ENCODE data around the gene CCDC70. TPM values are rescaled to one million over a fixed set of nuclear protein-coding genes. Genes with fewer than 3 reads are reported as not detected.
A peak's percentile ranks its signal among the peaks of the same experiment; 100 is the strongest.

The CCDC70 gene
- polyA plus RNA-seq, 3 donors, result not detected

DNA sequence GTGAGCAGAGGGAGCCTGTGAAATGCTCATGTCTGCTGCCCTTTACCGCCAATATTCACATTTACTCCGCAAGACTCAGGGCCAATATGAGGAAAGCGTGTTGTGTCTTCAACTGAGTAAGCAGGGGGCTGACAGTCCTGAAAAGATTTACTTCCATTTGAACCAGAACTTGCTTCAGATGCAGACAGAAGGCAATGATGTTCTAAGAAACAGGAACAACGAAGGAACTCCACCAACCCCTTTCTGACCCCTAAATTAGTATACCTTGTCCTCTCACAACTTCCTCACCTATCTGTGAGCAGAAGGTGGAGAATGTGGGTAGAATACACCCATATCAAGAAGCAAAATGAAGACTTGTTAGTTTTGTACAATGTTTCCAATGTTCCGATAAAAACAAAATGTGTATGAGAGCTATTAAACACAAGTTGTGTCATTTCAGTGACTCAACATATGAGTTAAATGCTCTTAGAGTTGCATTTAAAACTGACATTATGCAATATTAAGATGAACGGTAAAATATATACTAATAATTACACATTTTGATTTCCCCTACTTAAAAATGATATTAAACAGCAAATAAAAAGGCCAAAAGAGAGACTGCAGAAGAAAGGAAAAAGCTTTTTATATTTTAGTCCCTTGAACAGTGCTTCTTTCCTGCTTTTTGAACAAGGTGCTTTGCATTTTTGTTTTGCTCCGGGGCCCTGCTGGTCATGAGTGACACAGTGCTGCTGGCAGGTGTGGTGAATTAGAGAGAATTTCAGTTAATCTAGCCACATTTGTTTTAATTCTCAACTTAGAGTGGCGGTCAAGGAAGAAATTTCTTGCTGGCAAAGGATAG lies 32.8 kb upstream of the CCDC70 start:
- no peak for DNase-seq (ENCODE audit: low read depth in 3 of 3, low spot score in 2 of 3)

DNA sequence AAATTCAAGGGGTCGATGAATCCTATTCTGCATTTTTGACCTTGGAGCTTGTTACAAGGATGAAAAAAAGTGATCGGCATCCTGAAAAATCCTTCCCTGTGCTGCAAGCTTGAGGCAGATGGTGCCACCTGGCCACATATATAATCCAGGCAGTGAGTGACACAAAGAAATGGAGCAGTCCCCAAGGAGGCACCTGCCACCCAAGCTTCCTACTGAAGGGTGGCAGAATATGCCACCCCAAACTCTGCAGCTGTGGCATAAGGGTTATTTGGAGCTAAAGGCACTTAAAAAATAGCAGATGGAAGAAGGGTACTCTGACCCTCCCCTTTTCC lies 32.2 kb upstream of the CCDC70 start:
- DNase-seq (ENCODE audit: low read depth in 3 of 3, low spot score in 2 of 3), result no peak

DNA sequence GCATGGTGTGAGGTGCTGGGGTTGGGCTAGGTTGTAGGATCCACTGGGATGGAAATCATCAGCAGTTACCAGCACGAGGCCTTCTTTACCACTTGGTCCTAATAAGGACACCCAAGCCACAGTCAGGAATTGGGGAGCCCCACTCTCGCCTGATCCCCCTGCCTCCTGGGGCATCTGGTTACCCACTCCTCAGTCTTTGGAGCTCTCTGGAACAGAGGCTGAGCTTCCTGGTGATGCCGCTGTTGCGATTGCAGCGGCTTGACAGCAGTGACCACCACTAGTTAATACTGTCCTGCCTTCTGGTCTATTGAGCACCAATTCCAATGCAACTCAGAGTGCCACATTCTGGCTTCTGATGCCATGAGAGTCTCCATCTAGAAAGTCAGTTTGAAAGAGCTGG lies 30.2 kb upstream of the CCDC70 start:
- DNase-seq (ENCODE audit: low read depth in 3 of 3, low spot score in 2 of 3), result no peak

DNA sequence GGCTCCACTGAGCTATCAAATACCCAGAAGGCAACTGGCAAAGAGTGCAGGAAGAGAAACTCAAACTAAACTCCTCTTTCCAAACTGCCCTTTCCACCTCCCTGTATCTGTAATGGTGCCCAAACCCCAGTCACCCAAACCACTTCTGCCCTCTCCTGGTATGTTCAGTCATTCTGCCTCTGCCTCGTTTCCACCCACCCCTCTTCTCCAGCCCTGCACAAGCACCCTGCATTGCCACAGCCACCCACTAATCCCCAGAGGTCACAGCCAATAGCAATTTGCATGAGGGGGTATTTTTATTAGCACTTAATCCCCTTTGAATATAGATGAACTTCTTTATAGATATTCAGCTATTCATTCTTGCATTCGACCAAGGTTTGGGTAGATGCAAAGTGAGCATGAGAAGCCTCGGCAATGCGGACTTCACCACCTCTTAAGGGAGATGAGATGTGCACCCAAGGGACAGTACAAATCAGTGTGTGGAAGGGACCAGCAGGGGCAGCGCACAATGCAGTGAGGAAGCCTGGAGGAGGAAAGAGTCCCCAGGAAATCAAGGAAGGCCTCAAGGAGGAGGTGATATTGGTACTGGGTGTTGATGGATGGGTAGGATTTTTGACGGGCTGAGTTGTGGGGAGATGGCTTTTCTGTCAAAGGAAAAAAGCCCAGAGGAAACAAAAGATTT lies 29.2 kb upstream of the CCDC70 start:
- no peak for DNase-seq (ENCODE audit: low read depth in 3 of 3, low spot score in 2 of 3)

DNA sequence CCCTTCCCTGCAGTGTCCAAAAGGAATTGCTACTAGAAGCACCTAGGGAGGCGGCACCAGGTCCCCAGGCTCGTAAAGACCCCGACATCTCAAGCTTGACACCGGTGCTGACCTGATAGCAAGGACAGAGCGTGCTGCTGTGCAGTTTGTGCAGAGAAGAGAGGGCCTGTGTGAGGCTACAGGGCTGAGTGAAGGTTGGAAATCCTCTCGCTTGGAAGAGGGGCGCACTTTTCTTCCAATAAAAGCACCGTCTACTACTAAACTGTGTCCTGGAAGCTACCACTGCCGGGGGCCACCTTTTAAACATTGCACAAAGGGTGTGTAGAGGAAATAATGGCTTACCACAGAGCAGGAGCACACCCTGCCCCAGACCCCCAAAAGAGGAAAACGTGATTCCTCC lies 27.8 kb upstream of the CCDC70 start:
- DNase-seq (ENCODE audit: low read depth in 3 of 3, low spot score in 2 of 3), result no peak

DNA sequence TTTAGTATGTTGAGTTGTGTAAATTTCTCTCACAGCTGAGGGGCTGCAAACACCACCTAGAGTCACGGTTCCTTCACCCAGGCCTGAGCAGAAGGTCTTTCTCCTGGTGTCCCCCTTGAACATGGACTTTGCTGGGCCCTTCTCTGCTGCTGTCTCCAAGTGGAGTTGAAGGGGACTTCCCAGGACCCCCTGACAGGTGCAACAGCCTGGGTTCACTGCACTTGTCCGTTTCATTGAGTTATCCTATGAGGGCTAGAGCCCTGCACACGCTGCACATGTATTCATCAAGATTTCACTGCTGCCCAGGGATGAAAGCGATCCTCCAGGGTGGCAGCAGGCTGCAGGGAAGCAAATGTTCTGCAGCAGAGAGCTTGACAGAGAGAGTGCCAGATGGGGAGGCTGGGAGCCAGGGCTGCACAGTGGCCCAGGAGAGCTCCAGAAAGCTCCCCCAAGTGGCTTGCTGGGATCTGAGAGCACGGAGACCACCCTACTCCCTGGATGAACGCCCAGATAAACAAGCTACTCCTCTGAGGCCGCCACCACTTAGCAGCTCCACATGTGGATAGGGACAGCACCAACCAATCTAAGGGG lies 27.1 kb upstream of the CCDC70 start:
- no peak for DNase-seq (ENCODE audit: low read depth in 3 of 3, low spot score in 2 of 3)

DNA sequence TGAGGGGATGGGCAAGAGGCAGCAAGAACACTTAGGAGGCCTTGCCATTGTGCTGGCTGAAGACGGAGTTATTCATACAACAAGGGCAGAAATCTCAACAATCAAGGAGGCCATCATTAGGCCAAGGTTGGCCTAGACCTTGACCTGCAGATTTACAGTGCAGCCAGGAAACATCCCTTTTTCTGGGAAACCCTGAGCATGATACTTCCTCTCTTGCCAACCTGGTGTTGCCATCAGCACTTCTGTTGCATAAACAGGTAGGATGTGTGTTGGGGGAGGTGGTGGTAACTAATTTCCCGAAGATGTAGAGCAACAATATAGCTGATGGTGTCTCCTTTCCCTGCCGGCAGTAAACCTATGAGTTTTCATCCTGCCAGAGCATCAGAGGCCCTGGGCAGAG lies 24.8 kb upstream of the CCDC70 start:
- no peak for DNase-seq (ENCODE audit: low read depth in 3 of 3, low spot score in 2 of 3)

DNA sequence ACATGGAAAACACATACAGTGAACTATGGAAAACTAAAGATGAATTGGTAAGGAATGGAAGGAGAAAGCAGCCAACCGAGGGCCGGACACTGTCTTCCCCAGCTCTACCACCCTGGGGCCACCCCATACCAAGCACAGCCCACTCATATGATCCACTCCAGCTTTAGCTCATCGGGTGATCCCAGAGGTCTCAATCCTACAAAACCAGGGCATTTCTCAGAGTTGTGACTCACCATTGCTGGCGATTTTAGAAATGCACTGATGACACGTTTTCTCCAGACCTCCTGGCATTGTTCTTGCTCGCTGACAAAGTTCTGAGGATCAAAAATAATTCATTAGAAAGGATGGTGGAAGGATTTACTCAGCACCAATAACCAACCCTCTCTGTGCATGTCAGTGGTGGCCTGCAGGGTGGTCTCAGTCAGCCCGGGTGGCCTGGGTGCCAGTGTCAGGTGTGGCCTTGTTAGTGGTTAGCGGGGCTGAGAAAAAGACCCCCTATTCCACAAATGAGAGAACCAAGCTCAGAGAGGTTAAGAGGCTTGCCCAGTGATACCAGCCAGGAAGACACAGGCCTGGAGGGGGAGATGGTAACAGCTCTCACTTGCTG lies 23.4 kb upstream of the CCDC70 start:
- no peak for DNase-seq (ENCODE audit: low read depth in 3 of 3, low spot score in 2 of 3)

DNA sequence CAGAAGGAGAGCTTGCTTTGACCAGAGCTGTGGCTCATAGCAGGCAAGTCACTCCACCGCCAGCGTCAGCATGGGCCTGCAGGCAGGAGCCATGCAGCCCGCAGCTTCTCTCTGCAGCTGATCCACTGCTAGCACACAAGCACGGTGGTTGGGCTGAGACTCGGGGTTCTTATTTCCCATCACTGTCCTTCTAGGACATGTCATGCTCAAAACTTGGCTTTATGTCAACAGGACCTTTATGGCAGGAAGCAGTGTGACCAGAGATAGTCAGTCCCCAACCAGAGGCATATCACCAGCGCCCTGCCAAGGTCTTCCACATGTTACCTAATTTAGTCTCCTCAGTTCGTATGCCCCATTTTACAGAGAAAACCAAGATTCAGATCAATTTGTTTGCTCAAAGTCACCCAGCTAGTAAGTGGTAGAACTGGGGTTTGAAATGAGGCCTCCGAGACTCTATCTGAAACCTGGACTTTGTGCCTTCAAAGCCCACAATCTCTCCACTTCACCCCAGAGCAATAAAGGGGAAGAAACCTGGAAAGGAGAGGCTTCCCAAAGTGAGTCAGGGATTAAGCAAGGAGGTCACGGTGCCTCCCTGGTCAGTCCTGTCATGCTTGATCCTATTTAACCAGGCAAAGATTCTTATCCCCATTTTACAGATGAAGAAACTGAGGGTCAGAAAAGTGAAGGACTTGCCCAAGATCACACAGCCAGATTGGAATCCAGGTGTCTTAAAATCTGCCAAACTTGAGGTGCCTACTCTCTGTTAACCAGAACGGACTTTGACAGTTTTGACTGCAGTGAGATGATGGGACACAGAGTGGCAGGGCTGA lies 21.8 kb upstream of the CCDC70 start:
- no peak for DNase-seq (ENCODE audit: low read depth in 3 of 3, low spot score in 2 of 3)

DNA sequence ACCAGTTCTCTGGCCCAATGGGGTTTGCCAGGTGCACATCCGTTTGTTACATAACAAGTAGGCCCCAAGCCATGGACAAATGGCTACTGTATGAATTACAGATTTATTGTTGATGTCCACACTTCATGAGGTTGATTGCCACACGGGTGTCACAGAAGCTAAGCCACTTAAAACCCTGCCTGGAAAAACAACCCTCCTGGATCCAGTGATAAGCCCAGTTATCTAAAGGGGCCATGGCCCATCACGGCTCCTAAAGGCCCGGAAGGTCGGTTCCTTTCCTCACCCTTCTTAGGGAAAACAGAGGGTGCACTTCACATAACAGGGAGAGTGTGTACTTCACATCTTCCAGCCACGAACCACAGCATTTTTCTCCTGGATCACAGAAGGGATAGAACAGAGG lies 20.9 kb upstream of the CCDC70 start:
- DNase-seq (ENCODE audit: low read depth in 3 of 3, low spot score in 2 of 3), result no peak

DNA sequence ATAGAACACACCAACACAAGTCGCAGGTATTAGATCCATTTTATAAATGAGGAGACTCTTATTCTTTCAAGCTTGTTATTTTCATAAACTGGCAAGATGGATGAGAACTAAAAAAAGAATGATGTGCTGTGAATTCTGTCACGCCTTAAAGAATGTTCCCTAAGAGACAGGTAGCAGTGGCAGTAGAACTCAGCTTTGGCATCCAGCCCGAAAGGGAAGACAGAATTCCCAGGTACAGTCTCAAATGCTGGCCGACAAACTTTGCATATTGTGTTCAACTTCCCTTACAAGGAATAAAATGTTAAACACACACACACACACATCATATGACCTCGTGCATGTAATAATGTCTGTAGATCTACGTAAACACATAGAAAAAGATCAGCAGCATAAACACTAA lies 20.0 kb upstream of the CCDC70 start:
- no peak for DNase-seq (ENCODE audit: low read depth in 3 of 3, low spot score in 2 of 3)

DNA sequence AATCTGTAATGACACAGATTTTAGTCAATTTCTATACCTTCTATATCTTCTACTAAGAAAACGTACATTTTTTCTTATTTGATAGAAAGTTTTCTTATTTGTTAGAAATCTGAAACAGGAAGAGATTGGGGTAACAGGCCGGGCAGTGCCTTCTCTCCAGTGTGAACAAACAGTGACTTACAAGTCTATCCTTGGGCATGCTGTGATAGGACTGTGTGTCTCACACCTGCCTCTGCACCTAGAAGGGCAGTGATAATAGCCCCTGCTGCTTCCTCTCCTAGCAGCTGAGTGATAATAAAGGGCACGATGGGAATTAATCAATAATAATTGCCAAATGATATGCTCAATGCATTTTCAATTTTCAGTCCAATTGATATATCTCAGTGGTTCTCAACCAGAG lies 18.2 kb upstream of the CCDC70 start:
- no peak for DNase-seq (ENCODE audit: low read depth in 3 of 3, low spot score in 2 of 3)

DNA sequence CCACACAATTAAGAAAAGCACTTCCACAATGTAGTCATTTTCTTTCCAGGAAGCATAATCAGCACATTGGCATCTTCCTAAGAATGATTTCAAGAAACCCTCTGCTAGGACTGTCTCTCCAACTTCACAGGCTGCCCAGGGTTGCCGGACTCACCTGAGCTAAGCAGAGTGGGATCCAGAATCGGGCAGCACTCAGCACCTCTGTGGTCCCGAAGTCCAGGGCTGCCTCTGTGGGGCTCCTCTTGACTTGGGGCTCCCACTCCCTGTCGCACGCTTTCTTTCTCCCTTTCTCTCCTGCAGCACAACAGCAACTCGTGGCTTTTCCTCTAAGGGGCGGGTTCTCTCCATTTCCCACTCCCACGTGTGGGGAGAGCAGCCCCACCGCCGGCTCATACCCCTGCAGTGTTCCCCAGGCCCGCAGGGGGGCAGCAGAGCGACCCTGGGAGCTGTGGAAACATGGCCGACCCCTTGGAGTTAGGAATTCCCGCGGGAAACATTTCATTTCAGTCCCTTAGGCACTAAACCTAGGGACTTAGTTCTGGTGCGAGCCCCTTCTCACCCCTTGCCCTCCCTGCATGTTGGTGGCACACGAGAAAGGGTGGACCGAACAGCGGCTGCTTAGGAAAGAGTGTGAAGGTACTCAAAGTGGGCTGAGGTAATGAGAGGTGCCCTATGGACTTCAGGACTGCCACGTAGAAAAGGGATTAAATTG lies 16.8 kb upstream of the CCDC70 start, which contains the start of gene TMEM272:
Gene TMEM272 (minus strand): TSS at position 316 of the 712 bp plus-strand sequence. CDS start 6,647 bp downstream, outside the sequence.
- DNase-seq (ENCODE audit: low read depth in 3 of 3, low spot score in 2 of 3), result peak in 1 of 3 donors; percentile 23

DNA sequence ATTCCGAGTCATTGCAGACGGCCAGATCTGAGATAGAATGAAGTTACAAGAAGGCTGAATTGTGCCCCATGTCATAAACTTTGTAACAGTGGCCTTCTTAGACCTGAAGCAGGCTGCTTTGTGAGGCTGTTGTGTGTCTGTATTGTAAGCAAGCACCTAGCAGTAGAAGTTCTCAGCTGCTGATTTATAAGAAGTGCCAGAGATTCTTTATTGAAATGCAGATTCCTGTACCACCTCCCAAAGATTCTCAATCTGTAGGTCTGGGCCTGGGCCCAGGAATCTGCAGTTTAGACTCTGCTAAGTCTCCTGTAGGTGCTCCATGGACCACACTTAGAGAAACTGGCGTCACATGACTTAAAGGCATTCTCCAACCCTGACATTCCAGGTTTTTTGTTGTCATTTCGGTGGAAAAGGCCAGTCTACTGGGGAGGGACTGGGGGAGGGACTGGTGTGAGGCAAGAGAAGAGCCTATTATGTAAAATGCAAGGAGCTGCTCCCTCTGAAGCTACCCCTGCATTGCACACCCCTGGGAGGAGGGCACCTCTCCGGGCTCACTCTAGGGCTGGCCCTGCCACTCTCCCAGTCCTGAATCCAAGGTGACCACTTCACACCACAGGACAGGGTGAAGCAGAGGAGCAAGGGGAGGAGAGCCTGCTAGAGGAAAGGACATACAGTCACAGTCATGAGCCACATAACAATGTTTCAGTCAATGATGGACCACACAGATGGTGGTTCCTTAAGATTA lies 16.0 kb upstream of the CCDC70 start:
- no peak for DNase-seq (ENCODE audit: low read depth in 3 of 3, low spot score in 2 of 3)

DNA sequence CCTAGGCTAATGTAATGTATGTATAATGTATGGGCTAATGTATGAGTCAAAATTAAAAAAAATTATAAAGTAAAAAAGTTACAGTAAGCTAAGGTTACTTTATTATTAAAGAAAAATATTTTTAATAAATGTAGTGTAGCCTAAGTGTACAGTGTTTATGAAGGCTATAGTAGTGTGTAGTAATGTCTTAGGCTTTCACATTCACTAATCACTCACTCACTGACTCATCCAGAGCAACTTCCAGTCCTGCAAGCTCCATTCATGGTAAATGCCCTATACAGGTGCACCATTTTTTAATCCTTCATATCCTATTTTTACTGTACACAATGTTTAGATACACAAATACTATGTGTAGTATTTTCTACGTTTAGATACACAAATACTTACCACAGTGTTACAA lies 15.0 kb upstream of the CCDC70 start:
- DNase-seq (ENCODE audit: low read depth in 3 of 3, low spot score in 2 of 3), result no peak

DNA sequence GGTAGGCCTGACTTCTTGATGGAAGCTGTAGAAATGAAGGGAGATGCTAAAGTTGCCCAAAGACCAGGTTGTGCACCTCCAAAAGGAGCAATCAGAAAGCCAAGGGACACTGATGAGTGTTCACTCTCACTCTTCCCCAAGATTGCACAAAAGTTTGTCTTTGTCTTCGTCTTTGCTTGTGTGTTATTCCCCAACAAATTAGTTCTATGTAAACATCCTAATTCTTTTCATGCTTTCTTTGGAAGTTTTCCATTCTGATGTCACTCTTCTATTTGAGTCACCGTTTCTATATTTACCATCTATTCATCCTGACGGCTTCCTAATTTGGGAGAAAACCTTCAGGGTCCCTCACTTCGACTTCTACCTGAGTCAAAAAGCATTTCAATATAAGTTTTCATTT lies 13.1 kb upstream of the CCDC70 start:
- DNase-seq (ENCODE audit: low read depth in 3 of 3, low spot score in 2 of 3), result no peak

DNA sequence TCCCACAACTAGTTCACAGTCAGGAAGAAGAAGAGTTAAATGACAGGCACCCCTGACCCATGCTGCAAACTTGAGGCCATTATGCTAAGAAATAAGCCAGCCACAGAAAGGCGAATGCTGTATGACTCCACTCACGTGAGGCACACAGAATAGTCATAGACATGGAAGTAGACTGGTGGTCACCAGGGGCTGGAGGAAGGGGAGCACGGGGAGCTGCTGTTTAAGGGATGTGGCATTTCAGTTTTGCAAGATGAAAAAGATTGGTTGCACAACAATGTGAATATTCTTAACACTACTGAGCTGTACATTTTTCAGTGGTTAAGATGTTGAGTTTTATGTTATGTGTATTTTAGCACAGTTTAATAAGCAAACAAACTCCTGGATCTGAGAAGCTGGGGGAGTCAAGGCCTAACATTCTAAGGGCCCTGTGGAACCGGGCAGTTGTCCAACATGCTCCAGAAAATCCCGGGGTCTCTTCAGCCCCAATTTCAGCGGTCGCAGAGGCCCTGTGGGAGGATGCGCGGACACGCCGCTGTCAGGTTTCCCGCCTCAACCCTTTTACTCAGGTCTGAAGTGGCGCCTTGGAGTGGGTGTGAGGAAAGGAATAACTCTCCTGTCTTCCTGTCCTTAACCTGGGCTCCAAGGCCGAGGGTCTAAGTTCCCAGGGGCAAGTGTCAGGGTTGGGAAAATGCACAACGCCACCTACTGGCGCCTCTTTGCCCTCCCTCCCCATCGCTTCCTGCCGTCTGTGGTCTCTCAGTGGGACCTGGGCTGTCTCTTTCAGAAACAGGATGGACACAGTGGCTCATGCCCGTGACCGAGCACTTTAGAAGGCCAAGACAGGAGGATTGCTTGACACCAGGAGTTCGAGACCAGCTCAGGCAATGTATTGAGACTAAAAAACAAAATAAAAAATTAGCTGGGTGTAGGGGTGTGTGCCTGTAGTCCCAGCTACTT lies 12.3 kb upstream of the CCDC70 start:
- DNase-seq (ENCODE audit: low read depth in 3 of 3, low spot score in 2 of 3), result no peak

DNA sequence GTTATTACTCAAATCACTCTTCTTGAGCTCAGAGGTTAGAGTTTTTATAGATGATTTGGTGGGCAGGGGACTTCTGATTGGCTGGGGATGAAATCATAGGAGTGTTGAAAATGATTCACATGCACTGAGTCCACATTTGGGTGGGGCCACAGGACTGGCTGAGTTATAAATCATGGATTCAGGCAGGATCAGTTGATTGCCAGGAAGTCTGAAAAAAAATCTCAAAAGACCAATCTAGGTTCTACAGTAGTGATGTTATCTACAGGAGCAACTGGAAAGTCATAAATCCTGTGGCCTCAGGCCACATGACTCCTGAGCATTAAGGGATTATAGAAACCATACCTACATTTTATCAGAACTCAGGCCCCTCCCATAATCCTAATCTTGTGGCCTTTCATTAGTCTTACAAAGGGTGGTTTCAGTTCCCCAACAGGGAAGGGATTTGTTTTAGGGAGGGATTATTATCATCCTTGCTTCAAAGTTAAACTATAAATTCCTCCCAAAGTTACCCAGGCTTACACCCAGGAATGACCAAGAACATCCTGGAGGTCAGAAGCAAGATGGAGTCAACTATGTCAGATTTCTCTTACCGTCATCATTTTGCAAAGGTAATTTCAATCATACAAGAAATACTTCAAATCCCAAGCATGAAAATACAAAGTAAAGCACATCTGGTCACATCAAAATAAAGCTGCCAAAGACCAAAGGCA lies 5.6 kb upstream of the CCDC70 start:
- DNase-seq (ENCODE audit: low read depth in 3 of 3, low spot score in 2 of 3), result no peak

Data from right renal cortex interstitium (tissue), 3 donors.